ENCODE measurements around the gene RRP1.

Gene RRP1

DNA sequence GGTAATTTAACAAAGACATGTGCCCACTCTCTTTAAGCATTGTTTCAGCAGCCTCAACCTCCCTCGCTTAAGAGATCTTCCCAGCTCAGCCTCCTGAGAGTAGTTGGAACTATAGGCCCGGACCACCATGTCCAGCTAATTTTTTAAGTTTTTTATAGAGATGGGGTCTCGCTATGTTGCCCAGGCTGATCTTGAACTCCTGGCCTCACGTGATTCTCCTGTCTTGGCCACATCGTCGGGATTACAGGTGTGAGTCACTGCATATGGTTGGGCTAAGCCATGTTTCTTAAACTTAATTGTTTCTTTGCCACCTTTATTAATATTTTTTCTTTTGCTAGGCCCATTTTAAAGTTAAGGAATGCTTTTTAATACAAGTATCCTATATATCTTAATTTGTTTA is 57.1 kb downstream of the RRP1 start:
- DNase-seq = no peak

DNA sequence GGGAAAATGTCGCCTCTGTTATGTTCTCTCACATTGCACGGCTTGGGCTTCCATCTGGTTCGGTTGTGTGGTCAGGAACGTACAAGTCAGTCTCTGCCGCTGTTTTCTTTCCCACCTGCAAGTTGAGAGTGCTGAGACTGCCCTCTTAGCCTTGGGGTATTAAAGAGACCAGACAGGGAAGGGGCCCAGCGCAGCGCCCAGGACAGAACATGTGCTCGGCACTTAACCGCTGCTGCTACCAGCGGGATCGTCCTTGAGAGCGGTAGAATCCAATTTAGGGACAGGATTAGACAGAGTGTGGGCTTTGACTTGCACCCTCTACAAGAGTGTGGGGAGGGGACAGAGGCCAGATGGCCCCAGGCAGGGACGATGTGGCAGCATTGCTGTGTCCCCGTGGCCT is 57.9 kb downstream of the RRP1 start:
- DNase-seq = no peak

DNA sequence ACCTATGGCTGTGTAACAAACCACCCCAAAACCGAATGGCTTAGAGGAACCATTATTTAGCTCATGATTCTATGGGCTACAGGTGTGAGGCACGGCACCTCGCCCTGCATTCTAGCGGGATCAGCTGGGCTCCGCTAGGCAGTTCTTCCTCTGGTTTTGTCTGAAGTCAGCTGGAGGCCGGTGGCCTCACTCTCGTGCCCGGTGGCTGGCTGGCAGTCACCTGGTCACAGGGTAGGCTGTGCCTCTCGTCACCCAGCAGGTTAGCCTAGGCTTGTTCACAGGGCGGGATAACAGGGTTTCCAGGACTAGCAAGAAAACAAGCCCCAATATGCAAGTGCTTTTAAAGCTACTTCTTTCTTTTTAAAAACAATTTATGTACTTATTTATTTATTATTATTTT is 59.4 kb downstream of the RRP1 start:
- DNase-seq = no peak

DNA sequence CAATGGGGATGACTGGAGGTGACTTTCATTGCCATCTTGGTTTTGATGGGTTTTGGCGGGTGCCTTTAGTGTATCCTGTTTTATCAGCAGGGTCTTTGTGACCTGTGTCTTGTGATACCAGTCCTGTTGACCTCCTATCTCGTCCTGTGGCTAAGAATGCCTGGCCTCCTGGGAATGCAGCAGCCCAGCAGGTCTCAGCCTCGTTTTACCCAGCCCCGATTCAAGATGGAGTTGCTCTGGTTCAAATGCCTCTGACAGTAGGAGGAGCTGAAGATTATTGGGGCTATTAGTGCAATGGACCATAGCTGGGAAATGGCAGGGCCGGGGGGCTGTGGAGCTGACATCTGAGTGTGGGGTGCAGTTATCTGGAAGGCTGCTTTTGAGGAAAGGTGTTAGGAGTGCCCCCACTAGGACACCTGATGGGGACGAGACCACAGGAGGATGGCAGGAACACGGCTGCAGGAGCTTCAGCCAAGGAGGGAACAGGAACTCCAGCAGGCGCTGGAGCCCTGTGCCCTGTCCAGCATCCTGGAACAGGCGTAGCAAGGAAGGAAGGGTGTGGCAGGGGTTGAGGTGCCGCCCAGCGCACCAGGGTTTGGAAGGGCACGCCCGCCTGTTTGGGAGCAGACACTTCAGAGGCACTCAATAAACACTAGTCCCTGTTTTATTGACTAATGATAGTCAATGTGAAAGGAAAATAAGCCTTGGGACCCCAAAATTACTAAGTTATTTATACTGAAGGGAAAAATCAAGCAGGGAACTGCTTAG is 60.3 kb downstream of the RRP1 start:
- DNase-seq = no peak

DNA sequence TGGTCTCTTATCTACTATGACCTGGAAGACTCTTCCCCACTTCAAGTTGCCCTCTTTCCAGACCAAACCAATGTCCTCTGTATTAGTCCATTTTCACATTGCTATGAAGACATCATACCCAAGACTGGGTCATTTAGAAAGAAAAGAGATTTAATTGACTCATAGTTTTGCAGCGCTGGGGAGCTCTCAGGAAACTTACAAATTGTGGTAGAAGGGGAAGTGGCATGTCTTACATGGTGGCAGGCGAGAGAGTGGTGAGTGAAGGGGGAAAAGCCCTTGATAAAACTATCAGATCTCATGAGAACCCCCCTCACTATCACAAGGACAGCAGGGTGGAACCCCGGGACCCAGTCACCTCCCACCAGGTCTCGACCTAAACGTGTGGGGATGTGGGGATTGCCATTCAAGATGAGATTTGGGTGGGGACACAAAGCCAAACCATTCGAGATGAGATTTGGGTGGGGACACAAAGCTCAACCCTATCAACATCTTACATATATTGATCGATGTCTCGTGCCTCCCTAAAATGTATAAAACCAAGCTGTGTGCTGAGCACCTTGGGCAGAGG is 61.4 kb downstream of the RRP1 start:
- DNase-seq = no peak

DNA sequence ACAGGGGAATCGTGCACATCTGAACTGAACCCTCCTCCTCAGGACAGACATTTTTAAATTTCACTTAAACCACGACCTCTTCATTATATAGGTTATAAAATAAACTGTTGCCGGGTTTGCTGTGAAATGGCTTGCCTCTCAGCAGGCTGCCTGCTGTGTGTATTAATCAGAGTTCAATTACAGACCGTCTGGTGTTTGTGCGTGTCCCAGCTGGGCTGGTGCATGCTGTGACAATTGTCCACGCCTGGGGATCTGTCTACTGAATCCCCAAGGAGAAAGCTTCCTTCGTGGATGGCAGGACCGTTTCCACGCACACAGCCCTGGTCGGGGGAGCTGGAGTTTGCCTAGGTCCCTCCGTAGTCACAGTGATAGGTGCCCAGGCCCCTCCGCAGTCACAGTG is 62.2 kb downstream of the RRP1 start:
- DNase-seq = no peak

DNA sequence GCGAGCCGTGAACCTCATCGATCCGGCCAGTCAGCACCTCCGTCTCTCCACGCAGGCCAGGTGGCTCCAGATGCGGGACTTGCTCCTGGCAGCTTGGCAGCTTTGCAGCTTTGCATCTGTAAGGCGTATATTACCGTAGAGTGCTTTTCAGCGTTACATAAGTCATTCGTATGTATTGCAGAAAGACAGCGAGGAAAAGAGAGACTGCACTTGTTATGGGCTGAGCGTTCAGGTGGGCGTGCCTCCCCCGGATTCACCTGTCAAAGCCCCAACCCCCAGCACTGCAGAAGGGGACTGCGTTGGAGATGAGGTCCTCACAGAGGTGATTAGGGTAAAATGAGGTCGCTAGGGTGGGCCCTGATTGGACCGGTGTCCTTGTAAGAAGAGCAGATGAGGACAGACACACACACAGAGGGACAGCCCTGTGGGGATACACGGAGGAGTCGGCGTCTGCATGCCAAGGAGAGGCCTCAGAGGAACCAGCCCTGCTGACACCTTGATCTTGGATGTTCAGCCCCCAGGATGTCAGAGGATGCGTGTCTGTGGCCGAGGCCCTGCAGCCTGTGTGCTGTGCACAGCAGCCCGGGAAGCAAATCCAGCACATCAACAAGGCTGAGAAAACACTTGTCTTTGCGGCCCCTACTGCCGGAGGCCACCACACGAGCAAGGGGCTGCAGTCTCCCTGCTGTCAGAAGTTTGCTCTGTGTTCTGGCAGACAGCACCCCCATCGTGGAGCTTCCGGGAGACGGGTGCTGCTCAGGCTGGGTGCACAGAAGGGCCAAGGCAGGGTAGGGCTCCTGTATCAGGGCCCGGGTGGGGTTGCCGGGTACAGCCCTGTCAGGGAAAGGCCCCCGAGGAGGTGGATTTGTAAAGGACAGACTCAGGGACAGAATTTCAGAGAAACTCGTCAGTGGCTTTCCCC is 64.7 kb downstream of the RRP1 start:
- DNase-seq = no peak
